H1 (cell line): ENCODE measurements around the gene STARD8. TPM values are rescaled to one million over a fixed set of nuclear protein-coding genes. Genes with fewer than 3 reads are reported as not detected.
A peak's percentile ranks its signal among the peaks of the same experiment; 100 is the strongest.

Experiments
- CTCF ChIA-PET: fragments of 300-600 bp; sonication (Branson Sonifier 250); formaldehyde crosslinking; loops from one replicate; lab custom pipeline; 2021; ENCODE audit not compliant: partially characterized antibody; lab: Charles Lee
- POLR2A ChIA-PET: fragments of 300-600 bp; sonication (Branson Sonifier 250); formaldehyde crosslinking; loops from one replicate; lab custom pipeline; 2021; ENCODE audit warnings: inconsistent platforms; ENCODE audit not compliant: partially characterized antibody; lab: Charles Lee
- DNase-seq, 2 experiments: peaks; one replicate each; pipeline versions ENCODE4 v3.0.0 to v3.0.0-alpha.2; 2010 to 2022; ENCODE audit warnings: low spot score in 2 of 2, low read depth in 1 of 2, mixed read lengths in 1 of 2
- FAIRE-seq: peaks from 2 replicates; lab custom pipeline; 2011; peaks lifted over from hg19 to GRCh38; lab: Jason Lieb, UNC
- H2AFZ ChIP-seq: 2 replicates; pipeline ENCODE4 v1.8.1; 2012; ENCODE audit warnings: low read length, inconsistent platforms
- H2AK5ac ChIP-seq: 2 replicates; pipeline ENCODE4 v1.6.1; 2013; ENCODE audit warnings: low read depth, low read length
- H2BK120ac ChIP-seq: replicated peaks from 2 replicates; pipeline ENCODE3; 2013; ENCODE audit warnings: low read depth, low read length, inconsistent platforms
- H2BK12ac ChIP-seq: 2 replicates; pipeline ENCODE4 v1.6.1; 2013; ENCODE audit warnings: low read depth, low read length
- H2BK15ac ChIP-seq: 2 replicates; pipeline ENCODE4 v1.6.1; 2013; ENCODE audit warnings: low read length
- H2BK20ac ChIP-seq: 2 replicates; pipeline ENCODE4 v1.6.1; 2013; ENCODE audit warnings: low read length
- H2BK5ac ChIP-seq: 2 replicates; pipeline ENCODE4 v1.6.1; 2013; ENCODE audit warnings: low read depth, low read length
- H3K14ac ChIP-seq: 2 replicates; pipeline ENCODE4 v1.6.1; 2013; ENCODE audit warnings: inconsistent platforms; ENCODE audit not compliant: insufficient read length
- H3K18ac ChIP-seq: 2 replicates; pipeline ENCODE4 v1.6.1; 2013; ENCODE audit warnings: low read length; ENCODE audit errors: extremely low read depth
- H3K23ac ChIP-seq: 2 replicates; pipeline ENCODE4 v1.6.1; 2013; ENCODE audit warnings: inconsistent platforms; ENCODE audit not compliant: insufficient read length
- H3K23me2 ChIP-seq: 2 replicates; pipeline ENCODE4 v1.6.1; 2013; ENCODE audit warnings: low read depth, low read length
- H3K27ac ChIP-seq: 2 replicates; pipeline ENCODE4 v1.6.1; 2011; ENCODE audit warnings: low read depth, low read length, inconsistent platforms
- H3K27me3 ChIP-seq, 4 experiments: replicated peaks in 1 of 4; 1 replicate in 1 of 4; 2 replicates in 3 of 4; pipeline versions ENCODE4 v1.6.1 to v1.8.1; 2011 to 2013; ENCODE audit warnings: low read length in 3 of 4, mild to moderate bottlenecking in 3 of 4, inconsistent platforms in 2 of 4, mixed read lengths in 2 of 4, moderate library complexity in 1 of 4; ENCODE audit not compliant: control insufficient read depth in 3 of 4, insufficient read depth in 3 of 4; ENCODE audit errors: extremely low read depth in 1 of 4
- H3K36me3 ChIP-seq, 4 experiments: 2 replicates each; pipeline versions ENCODE4 v1.6.1 to v1.8.1; 2011 to 2013; ENCODE audit warnings: mild to moderate bottlenecking in 4 of 4, low read length in 3 of 4, moderate library complexity in 2 of 4, control low read depth in 1 of 4, inconsistent platforms in 1 of 4; ENCODE audit not compliant: insufficient read depth in 4 of 4, control insufficient read depth in 2 of 4
- H3K4ac ChIP-seq: replicated peaks from 2 replicates; pipeline ENCODE3; 2013; ENCODE audit warnings: low read length, low read depth, mixed read lengths, inconsistent platforms; ENCODE audit not compliant: insufficient read length
- H3K4me1 ChIP-seq, 4 experiments: replicated peaks in 1 of 4; 1 replicate in 1 of 4; 2 replicates in 3 of 4; pipeline versions ENCODE4 v1.6.1 to v1.8.1; 2011 to 2013; ENCODE audit warnings: low read length in 3 of 4, inconsistent platforms in 2 of 4, mixed read lengths in 1 of 4; ENCODE audit not compliant: insufficient read depth in 4 of 4, control insufficient read depth in 3 of 4
- H3K4me2 ChIP-seq, 2 experiments: 2 replicates each; pipeline versions ENCODE4 v1.6.1 to v1.8.1; 2011 to 2013; ENCODE audit warnings: low read depth in 2 of 2, low read length in 2 of 2, control low read depth in 1 of 2, inconsistent platforms in 1 of 2, mild to moderate bottlenecking in 1 of 2; ENCODE audit not compliant: insufficient read depth in 1 of 2
- H3K4me3 ChIP-seq, 4 experiments: fragments of 200-600, 300-600 bp in 1 of 4; sonication (generic), shearing (Covaris generic), sonication (Bioruptor Twin) in 1 of 4; 2 replicates each; pipeline versions ENCODE4 v1.5.1 to v1.8.1; 2011 to 2016; ENCODE audit warnings: low read length in 4 of 4, low read depth in 3 of 4, control low read depth in 2 of 4, inconsistent platforms in 2 of 4, mild to moderate bottlenecking in 2 of 4, mixed read lengths in 1 of 4, moderate library complexity in 1 of 4; ENCODE audit not compliant: insufficient read depth in 2 of 4; ENCODE audit errors: extremely low read depth in 1 of 4
- H3K56ac ChIP-seq: replicated peaks from 2 replicates; pipeline ENCODE3; 2013; ENCODE audit warnings: low read depth, mild to moderate bottlenecking, mixed read lengths, low read length, inconsistent platforms; ENCODE audit not compliant: insufficient read length
- H3K79me1 ChIP-seq: 2 replicates; pipeline ENCODE4 v1.6.1; 2013; ENCODE audit warnings: low read depth, low read length, control low read depth
- H3K79me2 ChIP-seq, 2 experiments: 2 replicates each; pipeline versions ENCODE4 v1.6.1 to v1.8.1; 2012 to 2013; ENCODE audit warnings: low read length in 2 of 2, mild to moderate bottlenecking in 2 of 2, inconsistent platforms in 1 of 2; ENCODE audit not compliant: insufficient read depth in 2 of 2, control insufficient read depth in 1 of 2
- H3K9ac ChIP-seq, 4 experiments: replicated peaks in 1 of 4; 1 replicate in 1 of 4; 2 replicates in 3 of 4; pipeline versions ENCODE4 v1.6.1 to v1.8.1; 2011 to 2013; ENCODE audit warnings: low read depth in 3 of 4, low read length in 3 of 4, control low read depth in 2 of 4, mild to moderate bottlenecking in 2 of 4, moderate library complexity in 2 of 4, inconsistent platforms in 1 of 4; ENCODE audit errors: extremely low read depth in 1 of 4
- H3K9me3 ChIP-seq, 2 experiments: 2 replicates each; pipeline versions ENCODE4 v1.6.1 to v1.8.1; 2012 to 2013; ENCODE audit warnings: mild to moderate bottlenecking in 2 of 2, moderate library complexity in 2 of 2, control low read depth in 1 of 2, inconsistent platforms in 1 of 2, low read depth in 1 of 2, low read length in 1 of 2, mixed read lengths in 1 of 2; ENCODE audit not compliant: insufficient read depth in 2 of 2
- H4K20me1 ChIP-seq, 2 experiments: replicated peaks in 1 of 2; 2 replicates each; pipeline versions ENCODE3 to v1.8.1; 2011 to 2013; ENCODE audit warnings: inconsistent platforms in 2 of 2, low read length in 2 of 2, mild to moderate bottlenecking in 1 of 2; ENCODE audit not compliant: insufficient read depth in 2 of 2, control insufficient read depth in 1 of 2
- H4K5ac ChIP-seq: 2 replicates; pipeline ENCODE4 v1.6.1; 2013; ENCODE audit warnings: low read length, low read depth, mixed read lengths, inconsistent platforms; ENCODE audit not compliant: insufficient read length
- H4K8ac ChIP-seq: 2 replicates; pipeline ENCODE4 v1.8.0; 2013; ENCODE audit warnings: mild to moderate bottlenecking, moderate library complexity, low read length, inconsistent platforms; ENCODE audit not compliant: insufficient read depth; ENCODE audit errors: extremely low read depth
- H4K91ac ChIP-seq: replicated peaks from 2 replicates; pipeline ENCODE3; 2013; ENCODE audit warnings: low read length, mixed read lengths, inconsistent platforms; ENCODE audit not compliant: insufficient read length
- FOSL1 ChIP-seq: IDR thresholded peaks from 2 replicates; pipeline ENCODE4 v1.6.1; 2011; ENCODE audit warnings: mild to moderate bottlenecking, low read depth, low read length, moderate library complexity; ENCODE audit not compliant: insufficient read depth
- HDAC2 ChIP-seq, 2 experiments: fragments of 300-600 bp in 1 of 2; sonication (generic) in 1 of 2; IDR thresholded peaks; 2 replicates each; pipeline ENCODE4 v1.6.1; 2011 to 2012; ENCODE audit warnings: low read depth in 2 of 2, low read length in 2 of 2, mild to moderate bottlenecking in 2 of 2, moderate library complexity in 2 of 2, borderline replicate concordance in 1 of 2, inconsistent platforms in 1 of 2
- KDM1A ChIP-seq: fragments of 200-600, 300-600 bp; sonication (generic); IDR thresholded peaks from 2 replicates; pipeline ENCODE4 v1.7.1; 2016; ENCODE audit warnings: mild to moderate bottlenecking, low read length, borderline replicate concordance
- KDM5A ChIP-seq: fragments of 200-600 bp; IDR thresholded peaks from 2 replicates; pipeline ENCODE4 v1.7.1; 2012; ENCODE audit warnings: mild to moderate bottlenecking, low read length, inconsistent platforms, mixed read lengths
- PHF8 ChIP-seq: fragments of 200-600 bp; sonication (generic); conservative IDR thresholded peaks from 2 replicates; pipeline ENCODE4 v1.7.1; 2012; ENCODE audit warnings: low read depth, mild to moderate bottlenecking, inconsistent platforms, low read length, moderate library complexity
- SIN3A ChIP-seq, 2 experiments: IDR thresholded peaks in 1 of 2; conservative IDR thresholded peaks in 1 of 2; 2 replicates each; pipeline ENCODE4 v1.6.1; 2011 to 2012; ENCODE audit warnings: low read length in 2 of 2, improper control_type of control experiment in 1 of 2, low read depth in 1 of 2, mild to moderate bottlenecking in 1 of 2
- SP2 ChIP-seq: IDR thresholded peaks from 2 replicates; pipeline ENCODE4 v1.6.1; 2012; ENCODE audit warnings: mild to moderate bottlenecking, low read length, inconsistent platforms
- WGBS, 2 experiments: shearing (Covaris generic) in 1 of 2; methylation state at CpG; one replicate each; pipeline versions ENCODE4 v1.1.6 to v1.1.7; 2013 to 2015; ENCODE audit warnings: low lambda C conversion rate in 2 of 2, mixed read lengths in 2 of 2, inconsistent platforms in 1 of 2, low coverage in 1 of 2, missing lambda C conversion rate in 1 of 2; ENCODE audit not compliant: insufficient replicate concordance in 2 of 2, insufficient coverage in 1 of 2, insufficient read length in 1 of 2; ENCODE audit errors: extremely low coverage in 1 of 2, missing lambda C conversion rate in 1 of 2; 5-methylcytosine and 5-hydroxymethylcytosine counted together
- polyA plus RNA-seq, 7 experiments: library from polyadenylated mRNA; depleted of rRNA in 3 of 7; stranded (reverse) in 5 of 7; unstranded in 2 of 7; fragments of >200 nt in 5 of 7; fragments of 200-250 nt in 2 of 7; gene quantifications; 1 replicate in 5 of 7; 2 replicates in 1 of 7; 4 replicates in 1 of 7; pipeline versions ENCODE4 v1.2.1 to v1.2.3, GENCODE V29; 2011 to 2013; ENCODE audit warnings: missing spikeins in 2 of 7, mixed read lengths in 2 of 7
- total RNA-seq: library from RNA; stranded (reverse); fragmentation: NEBNext Ultra II Directional; extraction: Animal tissue kit (Norgen Biotek cat#: 25700); gene quantifications from 2 replicates; pipeline ENCODE4 v1.2.1, GENCODE V29; 2021

The STARD8 gene
- total and polyA plus RNA-seq, 2 of the 8 experiments (the other 6 are each of a cell fraction or from before 2014, with no cell fraction given): 1.8 to 3.8 TPM

- Histone ChIP-seq H3K4ac (no peak overlapping the region), H3K79me1 (no peaks in the 10 kb centered on the region), H3K18ac (no peak overlapping the region), H3K27me3 (no peaks in the 10 kb centered on the region), H4K91ac (no peak overlapping the region), H3K4me1 (peaks cover 0 to 9% (median 4%) of the 10 kb centered on the region in 4 experiments; a peak in 5 of 7 replicates), H4K8ac (no peak overlapping the region), H3K14ac (no peak overlapping the region), H3K36me3 (no peaks in the 10 kb centered on the region), H2AK5ac (no peak overlapping the region), H4K5ac (no peak overlapping the region), H3K23ac (no peak overlapping the region), H3K27ac (no peak overlapping the region), H3K9me3 (no peaks in the 10 kb centered on the region), H2BK5ac (no peak overlapping the region), H2AFZ (no peak overlapping the region), H3K56ac (no peak overlapping the region), H2BK120ac (no peak overlapping the region)
- ChIA-PET CTCF (interaction anchor here (0.8 to 1.3 kb wide), 3 partner anchors 15 to 41 kb away, joined by 3 to 4 read pairs (median 4); no protein-coding TSS in a partner anchor), POLR2A (interaction anchor here (1.0 kb wide), 1 partner anchor 15 kb away, joined by 3 read pairs; no protein-coding TSS in a partner anchor)
- WGBS, 2 experiments: 50% methylated on average over 8 of the region's 10 CpGs; no CpG with 5 or more reads in 1 of the 2 experiments
- peak; percentile 24 for FAIRE-seq
- TF ChIP-seq PHF8: no peak
- TF ChIP-seq SIN3A (conservative IDR thresholded peaks at IDR 0.05 in 1 of 2, IDR thresholded peaks at IDR 0.05 in 1 of 2; ENCODE audit: low read depth in 1 of 2, low read length in 2 of 2): no peak
- TF ChIP-seq FOSL1: no peak
- TF ChIP-seq KDM5A: no peak
- peak in 1 of 2 experiments; percentile 63; a peak in 1 of 4 replicates for TF ChIP-seq HDAC2 (IDR thresholded peaks at IDR 0.05; ENCODE audit: borderline replicate concordance in 1 of 2, low read depth in 2 of 2, low read length in 2 of 2)
- TF ChIP-seq KDM1A: peak; percentile 50; the same call in 1 of the 2 replicates
- TF ChIP-seq SP2: no peak
- TF ChIP-seq, all 59 proteins: peak for 2
- no peaks in the 10 kb centered on the region for H4K20me1 ChIP-seq
- H3K4me3 ChIP-seq: no peak overlapping the region
- H2BK15ac ChIP-seq: no peak overlapping the region
- H3K9ac ChIP-seq: no peak overlapping the region
- H2BK12ac ChIP-seq: no peak overlapping the region
- no peaks in the 10 kb centered on the region for H3K23me2 ChIP-seq
- DNase-seq: no peak
- H3K4me2 ChIP-seq: peak overlapping the region in 1 of 2 experiments; percentile 33; a peak in 1 of 4 replicates
- no peak overlapping the region for H2BK20ac ChIP-seq
- H3K79me2 ChIP-seq: no peaks in the 10 kb centered on the region
Measured at GRCh38 chrX:68669094-68669860, 21.8 kb downstream of the STARD8 start.
